Neural cell (in vitro differentiated cells): Measurements from ENCODE around the gene TSPEAR. TPM values are rescaled to one million over a fixed set of nuclear protein-coding genes. Genes with fewer than 3 reads are reported as not detected.
"Not testable (repeated sequence)": the region's sequence is repeated elsewhere in the genome, so short reads cannot be mapped to it uniquely, and the experiment has no call there.

Source experiments
- H2AFZ ChIP-seq: fragments of 200-600, 300-800 bp; sonication (generic), shearing (Covaris generic); 2 replicates; pipeline ENCODE4 v1.6.0; 2014; ENCODE audit warnings: low read depth, mild to moderate bottlenecking, antibody characterized with exemption, low read length, moderate library complexity
- H3F3A ChIP-seq: fragments of 200-600 bp; shearing (Covaris generic); 2 replicates; pipeline ENCODE4 v1.6.1; 2016; ENCODE audit warnings: mild to moderate bottlenecking, moderate library complexity, mixed read lengths, antibody characterized with exemption, low read length; ENCODE audit not compliant: insufficient read depth, poor library complexity, severe bottlenecking
- H3K27ac ChIP-seq: fragments of 200-600, 300-800 bp; sonication (generic), shearing (Covaris generic); 2 replicates; pipeline ENCODE4 v1.5.1; 2014; ENCODE audit warnings: mild to moderate bottlenecking, low read length, moderate library complexity
- H3K27me3 ChIP-seq: fragments of 300-800, 200-600 bp; sonication (generic), shearing (Covaris generic); 2 replicates; pipeline ENCODE4 v1.6.0; 2014; ENCODE audit warnings: mild to moderate bottlenecking, low read depth, low read length, moderate library complexity; ENCODE audit not compliant: insufficient read depth
- H3K36me3 ChIP-seq: fragments of 300-800, 200-600 bp; sonication (generic), shearing (Covaris generic); 2 replicates; pipeline ENCODE4 v1.5.1; 2014; ENCODE audit warnings: mild to moderate bottlenecking, antibody characterized with exemption, low read length, moderate library complexity; ENCODE audit not compliant: insufficient read depth
- H3K4me2 ChIP-seq: fragments of 300-800, 200-600 bp; sonication (generic), shearing (Covaris generic); 2 replicates; pipeline ENCODE4 v1.6.0; 2014; ENCODE audit warnings: mild to moderate bottlenecking, low read length
- H3K4me3 ChIP-seq: fragments of 300-800, 200-600 bp; sonication (generic), shearing (Covaris generic); 2 replicates; pipeline ENCODE4 v1.5.1; 2014; ENCODE audit warnings: mild to moderate bottlenecking, low read length, moderate library complexity
- H3K79me2 ChIP-seq: fragments of 200-600 bp; shearing (Covaris generic); replicated peaks from 2 replicates; pipeline ENCODE4 v1.6.0; 2014; ENCODE audit warnings: mild to moderate bottlenecking, low read length, moderate library complexity; ENCODE audit not compliant: insufficient read depth
- H3K9ac ChIP-seq: fragments of 300-800, 200-600 bp; sonication (generic), shearing (Covaris generic); 2 replicates; pipeline ENCODE4 v1.6.1; 2016; ENCODE audit warnings: mild to moderate bottlenecking, low read length, mixed read lengths
- H3K9me2 ChIP-seq: fragments of 200-600 bp; shearing (Covaris generic); 2 replicates; pipeline ENCODE4 v1.6.1; 2016; ENCODE audit warnings: mild to moderate bottlenecking, low read length, mixed read lengths; ENCODE audit not compliant: insufficient read depth
- H3K9me3 ChIP-seq: fragments of 200-600, 300-800 bp; sonication (generic), shearing (Covaris generic); 2 replicates; pipeline ENCODE4 v1.6.1; 2016; ENCODE audit warnings: mild to moderate bottlenecking, mixed run types, low read length, moderate library complexity, mixed read lengths
- H4K20me1 ChIP-seq: fragments of 200-600 bp; shearing (Covaris generic); 2 replicates; pipeline ENCODE4 v1.6.1; 2016; ENCODE audit warnings: mild to moderate bottlenecking, mixed run types; ENCODE audit not compliant: insufficient read depth
- EP300 ChIP-seq: fragments of 450-650 bp; conservative IDR thresholded peaks from 2 replicates; pipeline ENCODE4 v1.6.1; 2014; ENCODE audit warnings: antibody characterized with exemption, mild to moderate bottlenecking, moderate library complexity; ENCODE audit not compliant: poor library complexity, severe bottlenecking
- POLR2AphosphoS5 ChIP-seq: IDR thresholded peaks from 2 replicates; pipeline ENCODE4 v1.6.1; 2012
- RAD21 ChIP-seq: fragments of 450-650 bp; conservative IDR thresholded peaks from 2 replicates; pipeline ENCODE4 v1.6.1; 2014; ENCODE audit warnings: antibody characterized with exemption, mild to moderate bottlenecking, moderate library complexity
- REST ChIP-seq: IDR thresholded peaks from 2 replicates; pipeline ENCODE4 v1.6.1; 2012; ENCODE audit warnings: borderline replicate concordance
- TAF1 ChIP-seq: IDR thresholded peaks from 2 replicates; pipeline ENCODE4 v1.6.1; 2012; ENCODE audit warnings: low read depth
- polyA plus RNA-seq: library from polyadenylated mRNA; depleted of rRNA; stranded (reverse); fragments of >200 nt; gene quantifications from 2 replicates; pipeline ENCODE4 v1.2.3, GENCODE V29; 2014
- TF ChIP-seq, protein P1 (sequence below): fragments of 450-650 bp; IDR thresholded peaks from 2 replicates; pipeline ENCODE4 v1.5.1; 2014; ENCODE audit warnings: antibody characterized with exemption, mild to moderate bottlenecking, moderate library complexity; ENCODE audit not compliant: poor library complexity, severe bottlenecking

TSPEAR gene
- polyA plus RNA-seq, 1 donor from 2014 or later: 0.19 TPM

GRCh38 chr21:44574457-44575306 lies 136.7 kb downstream of the TSPEAR start:
- no peak overlapping the region for H2AFZ ChIP-seq
- no peaks in the 10 kb centered on the region for H4K20me1 ChIP-seq
- H3K79me2 ChIP-seq: no peaks in the 10 kb centered on the region
- H3K36me3 ChIP-seq: no peaks in the 10 kb centered on the region
- no peak overlapping the region for H3K4me3 ChIP-seq
- peaks cover 10% of the 10 kb centered on the region for H3K9me3 ChIP-seq
- no peaks in the 10 kb centered on the region for H3K9me2 ChIP-seq
- no peak overlapping the region for H3K9ac ChIP-seq
- no peak overlapping the region for H3K27ac ChIP-seq
- TF ChIP-seq EP300 (no peak), POLR2AphosphoS5 (no peak), REST (no peak), RAD21 (no peak), TAF1 (no peak)
- TF ChIP-seq, protein P1, sequence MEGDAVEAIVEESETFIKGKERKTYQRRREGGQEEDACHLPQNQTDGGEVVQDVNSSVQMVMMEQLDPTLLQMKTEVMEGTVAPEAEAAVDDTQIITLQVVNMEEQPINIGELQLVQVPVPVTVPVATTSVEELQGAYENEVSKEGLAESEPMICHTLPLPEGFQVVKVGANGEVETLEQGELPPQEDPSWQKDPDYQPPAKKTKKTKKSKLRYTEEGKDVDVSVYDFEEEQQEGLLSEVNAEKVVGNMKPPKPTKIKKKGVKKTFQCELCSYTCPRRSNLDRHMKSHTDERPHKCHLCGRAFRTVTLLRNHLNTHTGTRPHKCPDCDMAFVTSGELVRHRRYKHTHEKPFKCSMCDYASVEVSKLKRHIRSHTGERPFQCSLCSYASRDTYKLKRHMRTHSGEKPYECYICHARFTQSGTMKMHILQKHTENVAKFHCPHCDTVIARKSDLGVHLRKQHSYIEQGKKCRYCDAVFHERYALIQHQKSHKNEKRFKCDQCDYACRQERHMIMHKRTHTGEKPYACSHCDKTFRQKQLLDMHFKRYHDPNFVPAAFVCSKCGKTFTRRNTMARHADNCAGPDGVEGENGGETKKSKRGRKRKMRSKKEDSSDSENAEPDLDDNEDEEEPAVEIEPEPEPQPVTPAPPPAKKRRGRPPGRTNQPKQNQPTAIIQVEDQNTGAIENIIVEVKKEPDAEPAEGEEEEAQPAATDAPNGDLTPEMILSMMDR: no peak
- no peaks in the 10 kb centered on the region for H3K27me3 ChIP-seq
- H3F3A ChIP-seq: no peaks in the 10 kb centered on the region
- H3K4me2 ChIP-seq: no peak overlapping the region

- not testable (repeated sequence) for H3K4me2 ChIP-seq, H3K27me3 ChIP-seq, H2AFZ ChIP-seq, H3K4me3 ChIP-seq, H3K9me2 ChIP-seq, H3F3A ChIP-seq, H3K9ac ChIP-seq, H3K9me3 ChIP-seq, H3K79me2 ChIP-seq, H4K20me1 ChIP-seq, H3K36me3 ChIP-seq, H3K27ac ChIP-seq
Observed at GRCh38 chr21:44573630-44574456, 137.5 kb downstream of the TSPEAR start, which contains the start of gene KRTAP10-4. KRTAP10-4 (plus strand) TSS chr21:44573729; CDS start chr21:44573759, 30 bp downstream.
